Mesenchymal stem cell (in vitro differentiated cells and primary cell): ENCODE results near the gene DCST1.

Source experiments
- DNase-seq: peaks from one replicate; pipeline ENCODE4 v3.0.0-alpha.2; 2013
- H2AFZ ChIP-seq: one replicate; pipeline ENCODE4 v1.6.1; 2013; ENCODE audit warnings: low read depth, mild to moderate bottlenecking, control low read depth, inconsistent platforms, low read length, moderate library complexity
- H2AK5ac ChIP-seq: 2 replicates; pipeline ENCODE4 v1.6.1; 2013; ENCODE audit warnings: low read length, moderate library complexity, mild to moderate bottlenecking, inconsistent platforms; ENCODE audit not compliant: severe bottlenecking
- H2BK120ac ChIP-seq: one replicate; pipeline ENCODE4 v1.6.1; 2013; ENCODE audit warnings: low read depth, mild to moderate bottlenecking, inconsistent platforms, low read length, moderate library complexity
- H2BK12ac ChIP-seq, 2 experiments: one replicate each; pipeline ENCODE4 v1.6.1; 2013; ENCODE audit warnings: inconsistent platforms in 2 of 2, low read length in 2 of 2, mild to moderate bottlenecking in 2 of 2, moderate library complexity in 2 of 2, control low read depth in 1 of 2
- H2BK15ac ChIP-seq: one replicate; pipeline ENCODE4 v1.6.1; 2013; ENCODE audit warnings: mild to moderate bottlenecking, low read depth, inconsistent platforms; ENCODE audit not compliant: poor library complexity, severe bottlenecking
- H2BK5ac ChIP-seq: 2 replicates; pipeline ENCODE4 v1.6.1; 2013; ENCODE audit warnings: low read depth, mild to moderate bottlenecking, low read length, control low read depth, inconsistent platforms; ENCODE audit not compliant: poor library complexity, severe bottlenecking
- H3K14ac ChIP-seq, 2 experiments: one replicate each; pipeline ENCODE4 v1.6.1; 2013; ENCODE audit warnings: inconsistent platforms in 2 of 2, low read length in 2 of 2, control low read depth in 1 of 2, mild to moderate bottlenecking in 1 of 2, moderate library complexity in 1 of 2
- H3K18ac ChIP-seq, 2 experiments: one replicate each; pipeline ENCODE4 v1.6.1; 2013; ENCODE audit warnings: inconsistent platforms in 2 of 2, low read length in 2 of 2, control low read depth in 1 of 2, low read depth in 1 of 2, mild to moderate bottlenecking in 1 of 2
- H3K23ac ChIP-seq, 2 experiments: one replicate each; pipeline ENCODE4 v1.6.1; 2013; ENCODE audit warnings: inconsistent platforms in 2 of 2, low read length in 2 of 2, mild to moderate bottlenecking in 2 of 2, moderate library complexity in 2 of 2, control low read depth in 1 of 2
- H3K27ac ChIP-seq: 2 replicates; pipeline ENCODE4 v1.5.1; 2013; ENCODE audit warnings: mild to moderate bottlenecking, moderate library complexity, low read length, control low read depth, inconsistent platforms; ENCODE audit not compliant: poor library complexity, severe bottlenecking
- H3K27me3 ChIP-seq, 2 experiments: 2 replicates each; pipeline versions ENCODE4 v1.6.1 to v1.7.0; 2013; ENCODE audit warnings: low read length in 2 of 2, mild to moderate bottlenecking in 2 of 2, moderate library complexity in 2 of 2, control low read depth in 1 of 2, inconsistent platforms in 1 of 2; ENCODE audit not compliant: control insufficient read depth in 1 of 2, insufficient read depth in 1 of 2
- H3K36me3 ChIP-seq, 2 experiments: 2 replicates each; pipeline versions ENCODE4 v1.6.1 to v1.7.0; 2013; ENCODE audit warnings: low read length in 2 of 2, control low read depth in 1 of 2, inconsistent platforms in 1 of 2, low read depth in 1 of 2, mild to moderate bottlenecking in 1 of 2; ENCODE audit not compliant: insufficient read depth in 2 of 2, control insufficient read depth in 1 of 2
- H3K4ac ChIP-seq, 2 experiments: one replicate each; pipeline ENCODE4 v1.6.1; 2013; ENCODE audit warnings: inconsistent platforms in 2 of 2, low read length in 2 of 2, mild to moderate bottlenecking in 2 of 2, moderate library complexity in 2 of 2, control low read depth in 1 of 2, low read depth in 1 of 2
- H3K4me1 ChIP-seq: 2 replicates; pipeline ENCODE4 v1.6.1; 2013; ENCODE audit warnings: low read depth, low read length, control low read depth; ENCODE audit not compliant: control insufficient read depth, insufficient read depth
- H3K4me2 ChIP-seq: 2 replicates; pipeline ENCODE4 v1.6.1; 2013; ENCODE audit warnings: low read length, mild to moderate bottlenecking, inconsistent platforms; ENCODE audit not compliant: poor library complexity, severe bottlenecking
- H3K4me3 ChIP-seq, 2 experiments: 2 replicates each; pipeline versions ENCODE4 v1.5.1 to v1.7.0; 2013; ENCODE audit warnings: low read length in 2 of 2, mild to moderate bottlenecking in 2 of 2, control low read depth in 1 of 2, low read depth in 1 of 2; ENCODE audit not compliant: insufficient read depth in 1 of 2
- H3K79me1 ChIP-seq: replicated peaks from 2 replicates; pipeline ENCODE4 v1.6.1; 2013; ENCODE audit warnings: mild to moderate bottlenecking, control low read depth, low read length, inconsistent platforms; ENCODE audit not compliant: poor library complexity, severe bottlenecking
- H3K9ac ChIP-seq: 2 replicates; pipeline ENCODE4 v1.7.0; 2013; ENCODE audit warnings: mild to moderate bottlenecking, low read length, moderate library complexity
- H3K9me3 ChIP-seq: 2 replicates; pipeline ENCODE4 v1.7.0; 2013; ENCODE audit warnings: mild to moderate bottlenecking, low read length; ENCODE audit not compliant: control insufficient read depth
- H4K8ac ChIP-seq: one replicate; pipeline ENCODE4 v1.6.1; 2013; ENCODE audit warnings: inconsistent platforms, mild to moderate bottlenecking, low read length, moderate library complexity
- H4K91ac ChIP-seq: one replicate; pipeline ENCODE4 v1.6.1; 2013; ENCODE audit warnings: mild to moderate bottlenecking, low read length, inconsistent platforms
- WGBS: methylation state at CpG from one replicate; pipeline ENCODE4 v1.1.7; 2013; ENCODE audit warnings: mixed read lengths; 5-methylcytosine and 5-hydroxymethylcytosine counted together

The DCST1 gene

GRCh38 chr1:155007251-155007828 lies 26.3 kb upstream of the DCST1 start:
- Histone ChIP-seq H3K79me1 (peaks cover 41% of the 10 kb centered on the region), H3K9ac (no peak overlapping the region), H3K23ac (no peak overlapping the region), H2AK5ac (no peak overlapping the region), H3K27ac (no peak overlapping the region), H3K27me3 (no peaks in the 10 kb centered on the region), H3K4ac (no peak overlapping the region), H3K14ac (no peak overlapping the region), H3K18ac (no peak overlapping the region), H2BK5ac (no peak overlapping the region), H3K4me2 (no peak overlapping the region), H4K8ac (no peak overlapping the region), H4K91ac (no peak overlapping the region), H3K4me3 (no peak overlapping the region), H3K4me1 (peaks cover 37% of the 10 kb centered on the region), H2AFZ (no peak overlapping the region), H2BK12ac (no peak overlapping the region), H3K36me3 (peaks cover 8 to 68% of the 10 kb centered on the region in 2 experiments), H2BK15ac (no peak overlapping the region), H3K9me3 (no peaks in the 10 kb centered on the region), H2BK120ac (no peak overlapping the region)
- 96% methylated on average over 5 of the region's 6 CpGs for WGBS
- no peak for DNase-seq

DNA sequence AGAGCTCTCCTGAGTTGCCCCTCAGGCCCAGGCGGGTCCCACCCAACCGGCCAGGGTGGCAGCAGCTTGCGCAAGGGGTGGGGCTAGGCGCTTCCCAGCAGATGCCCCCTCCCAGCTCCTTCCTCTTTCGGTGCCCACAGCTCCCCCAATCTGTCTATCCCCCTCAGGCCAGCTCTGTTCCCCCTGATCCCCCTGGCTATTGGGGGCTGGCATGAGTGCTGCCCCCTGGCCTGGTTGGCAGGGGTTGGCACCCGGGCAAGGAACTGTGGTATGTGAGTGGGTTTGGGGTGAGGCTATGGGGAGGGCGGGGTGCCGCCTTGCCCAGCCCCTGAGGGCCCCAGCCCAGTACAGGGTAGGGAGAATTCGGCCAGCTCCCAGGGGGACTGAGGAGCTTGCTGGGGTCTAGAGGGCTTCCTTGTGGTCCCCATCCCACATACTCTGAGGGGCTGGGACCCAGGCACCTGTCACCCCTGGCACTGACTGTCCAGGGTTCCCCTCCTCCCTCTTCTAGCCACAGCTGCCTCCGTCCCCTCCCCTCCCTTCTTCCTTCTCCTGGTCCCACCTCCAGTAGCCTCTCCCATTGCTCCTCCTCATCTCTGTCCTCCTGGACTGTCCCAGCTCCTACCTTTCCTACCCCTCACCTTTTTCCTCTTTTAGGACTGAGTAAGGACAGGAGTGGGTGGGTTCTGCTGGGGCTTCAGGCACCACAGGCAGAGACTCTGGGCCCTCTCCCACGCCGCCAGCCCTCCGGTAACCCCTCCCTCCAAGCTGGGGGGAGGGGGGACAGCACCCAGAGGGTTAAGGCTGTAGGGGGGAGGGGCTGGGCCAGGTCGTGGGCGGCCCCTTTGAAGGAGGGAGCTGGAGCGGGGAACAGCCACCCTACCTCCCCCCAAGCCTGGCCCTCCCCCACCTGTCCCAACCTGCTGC lies 25.3 kb upstream of the DCST1 start:
- no peak overlapping the region for H2BK15ac ChIP-seq
- H3K9me3 ChIP-seq = no peaks in the 10 kb centered on the region
- peaks cover 8 to 73% of the 10 kb centered on the region in 2 experiments for H3K36me3 ChIP-seq
- H2BK120ac ChIP-seq = no peak overlapping the region
- H3K9ac ChIP-seq = no peak overlapping the region
- DNase-seq = no peak
- no peak overlapping the region for H3K18ac ChIP-seq
- H3K27ac ChIP-seq = no peak overlapping the region
- no peak overlapping the region for H3K4me3 ChIP-seq
- H3K23ac ChIP-seq = no peak overlapping the region
- H2BK5ac ChIP-seq = no peak overlapping the region
- no peak overlapping the region for H3K4ac ChIP-seq
- H3K4me1 ChIP-seq = peaks cover 38% of the 10 kb centered on the region
- no peak overlapping the region for H2AFZ ChIP-seq
- H2BK12ac ChIP-seq = no peak overlapping the region
- WGBS = 92% methylated on average over 12 of the region's 16 CpGs
- no peak overlapping the region for H4K8ac ChIP-seq
- H3K79me1 ChIP-seq = peaks cover 43% of the 10 kb centered on the region
- no peak overlapping the region for H3K4me2 ChIP-seq
- H3K27me3 ChIP-seq = no peaks in the 10 kb centered on the region
- no peak overlapping the region for H2AK5ac ChIP-seq
- no peak overlapping the region for H4K91ac ChIP-seq
- no peak overlapping the region for H3K14ac ChIP-seq

DNA sequence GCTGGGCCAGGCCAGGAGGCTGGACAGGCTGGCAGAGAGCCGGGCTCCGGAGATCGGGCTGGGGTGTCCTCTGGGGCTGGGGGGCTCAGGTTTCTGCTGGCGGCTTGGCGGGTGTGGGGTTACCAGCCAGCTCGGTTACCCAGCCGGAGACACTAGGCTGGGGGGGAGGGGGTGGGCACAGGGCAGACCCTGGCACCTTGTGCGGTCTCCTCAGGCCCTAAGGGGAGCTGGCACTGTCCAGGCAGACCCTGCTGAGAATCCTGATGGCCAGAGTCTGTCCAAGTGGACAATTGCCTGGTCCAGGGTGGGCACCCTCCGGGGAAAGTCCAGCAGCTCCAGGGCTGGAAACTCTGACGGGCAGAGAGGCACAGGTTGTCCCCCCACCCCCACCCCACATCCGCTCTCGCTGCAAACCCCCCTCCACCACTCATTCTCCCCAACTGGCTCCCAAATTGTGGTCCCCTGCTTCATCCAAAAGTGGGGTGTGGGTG lies 24.4 kb upstream of the DCST1 start:
- no peak overlapping the region for H3K4ac ChIP-seq

GRCh38 chr1:155009742-155010141 lies 23.9 kb upstream of the DCST1 start:
- Histone ChIP-seq H4K91ac (no peak overlapping the region), H2AFZ (no peak overlapping the region), H3K4me1 (peaks cover 33% of the 10 kb centered on the region), H3K27me3 (no peaks in the 10 kb centered on the region), H3K14ac (no peak overlapping the region), H3K4me2 (no peak overlapping the region), H2AK5ac (no peak overlapping the region), H3K4me3 (no peak overlapping the region), H3K9ac (no peak overlapping the region), H3K79me1 (peaks cover 44% of the 10 kb centered on the region), H3K4ac (no peak overlapping the region), H2BK12ac (no peak overlapping the region), H2BK120ac (no peak overlapping the region), H3K9me3 (no peaks in the 10 kb centered on the region), H2BK5ac (no peak overlapping the region), H3K23ac (no peak overlapping the region), H3K18ac (no peak overlapping the region), H2BK15ac (no peak overlapping the region), H3K36me3 (peaks cover 17 to 87% of the 10 kb centered on the region in 2 experiments), H3K27ac (no peak overlapping the region), H4K8ac (no peak overlapping the region)
- no peak for DNase-seq
- 95% methylated on average over 3 of the region's 5 CpGs for WGBS

More for the DNA sequence above, 24.4 kb upstream of the DCST1 start:
- Histone ChIP-seq H3K9me3 (no peaks in the 10 kb centered on the region), H2AK5ac (no peak overlapping the region), H3K79me1 (peaks cover 44% of the 10 kb centered on the region), H2BK5ac (no peak overlapping the region), H3K9ac (no peak overlapping the region), H3K14ac (no peak overlapping the region), H2BK120ac (no peak overlapping the region), H3K4me1 (peaks cover 37% of the 10 kb centered on the region), H4K8ac (no peak overlapping the region), H3K4me2 (no peak overlapping the region), H2BK15ac (no peak overlapping the region), H3K18ac (no peak overlapping the region), H2AFZ (no peak overlapping the region), H2BK12ac (no peak overlapping the region), H3K36me3 (peaks cover 13 to 82% of the 10 kb centered on the region in 2 experiments), H4K91ac (no peak overlapping the region), H3K23ac (no peak overlapping the region), H3K27me3 (no peaks in the 10 kb centered on the region), H3K27ac (no peak overlapping the region), H3K4me3 (no peak overlapping the region)
- WGBS = 94% methylated on average over 12 of the region's 12 CpGs
- no peak for DNase-seq
